Renal cortex interstitium (tissue), 11 donors: ENCODE data around the gene PDP2. TPM values are rescaled to one million over a fixed set of nuclear protein-coding genes. Genes with fewer than 3 reads are reported as not detected.

ENCODE experiments used
- DNase-seq, 11 donors: peaks; one replicate each; pipeline ENCODE4 v3.0.0-alpha.2; 2013; ENCODE audit warnings: low read depth in 9 of 11, low spot score in 4 of 11; ENCODE audit errors: extremely low read depth in 1 of 11
- polyA plus RNA-seq, 3 donors: library from polyadenylated mRNA; unstranded; fragments of 120-200 nt; gene quantifications; one replicate each; pipeline ENCODE4 v1.2.1, GENCODE V29; 2013; ENCODE audit not compliant: insufficient read length in 3 of 3

Gene PDP2
- polyA plus RNA-seq, 3 donors: 12.2 to 17.0 (median 13.2) TPM

DNA sequence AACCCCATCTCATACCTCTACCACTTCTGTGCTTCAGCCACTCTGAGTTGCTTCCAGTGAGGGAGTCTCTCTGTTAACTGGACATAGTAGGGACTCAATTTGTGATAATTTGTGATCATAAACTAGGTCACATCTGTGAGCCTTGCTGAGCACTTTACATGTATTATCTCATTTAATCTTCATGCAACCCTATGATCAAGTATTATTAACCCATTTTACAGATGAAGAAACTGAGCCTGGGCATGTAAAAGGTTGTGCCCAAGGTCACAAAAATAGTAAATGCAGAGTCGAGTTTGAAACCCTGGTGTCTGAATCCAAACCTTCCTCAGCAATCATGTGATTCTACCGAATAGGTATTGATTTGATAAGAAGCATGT, 18.6 kb downstream of the PDP2 start:
- DNase-seq: no peak

- DNase-seq: no peak
Measured at GRCh38 chr16:66899310-66899944, 19.1 kb downstream of the PDP2 start.

- DNase-seq: peak in 7 of 11 donors; percentile 59 to 90 (median 79)
Measured at GRCh38 chr16:66899945-66900710, 19.8 kb downstream of the PDP2 start.

GRCh38 chr16:66900721-66901441, 20.6 kb downstream of the PDP2 start:
- DNase-seq: no peak

DNA sequence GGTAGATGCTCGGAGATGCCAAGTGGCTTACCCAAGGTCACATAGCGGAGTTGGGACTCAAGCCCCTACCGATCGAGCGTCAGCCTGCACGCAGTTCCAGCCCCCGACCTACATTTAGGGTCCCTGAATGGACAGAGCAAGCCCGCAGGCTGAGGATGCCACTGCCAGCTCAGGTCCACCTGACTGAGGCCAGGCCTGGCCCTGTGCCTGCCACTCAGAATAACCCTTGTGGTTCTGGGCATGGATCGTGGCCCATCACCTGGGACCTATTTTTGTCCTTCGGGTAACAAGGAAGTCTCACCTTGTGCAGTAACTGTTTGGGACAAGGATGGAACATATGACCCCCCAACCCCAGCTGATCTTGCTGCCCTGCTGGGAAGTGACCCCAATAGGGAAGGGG, 21.3 kb downstream of the PDP2 start:
- DNase-seq: no peak

DNA sequence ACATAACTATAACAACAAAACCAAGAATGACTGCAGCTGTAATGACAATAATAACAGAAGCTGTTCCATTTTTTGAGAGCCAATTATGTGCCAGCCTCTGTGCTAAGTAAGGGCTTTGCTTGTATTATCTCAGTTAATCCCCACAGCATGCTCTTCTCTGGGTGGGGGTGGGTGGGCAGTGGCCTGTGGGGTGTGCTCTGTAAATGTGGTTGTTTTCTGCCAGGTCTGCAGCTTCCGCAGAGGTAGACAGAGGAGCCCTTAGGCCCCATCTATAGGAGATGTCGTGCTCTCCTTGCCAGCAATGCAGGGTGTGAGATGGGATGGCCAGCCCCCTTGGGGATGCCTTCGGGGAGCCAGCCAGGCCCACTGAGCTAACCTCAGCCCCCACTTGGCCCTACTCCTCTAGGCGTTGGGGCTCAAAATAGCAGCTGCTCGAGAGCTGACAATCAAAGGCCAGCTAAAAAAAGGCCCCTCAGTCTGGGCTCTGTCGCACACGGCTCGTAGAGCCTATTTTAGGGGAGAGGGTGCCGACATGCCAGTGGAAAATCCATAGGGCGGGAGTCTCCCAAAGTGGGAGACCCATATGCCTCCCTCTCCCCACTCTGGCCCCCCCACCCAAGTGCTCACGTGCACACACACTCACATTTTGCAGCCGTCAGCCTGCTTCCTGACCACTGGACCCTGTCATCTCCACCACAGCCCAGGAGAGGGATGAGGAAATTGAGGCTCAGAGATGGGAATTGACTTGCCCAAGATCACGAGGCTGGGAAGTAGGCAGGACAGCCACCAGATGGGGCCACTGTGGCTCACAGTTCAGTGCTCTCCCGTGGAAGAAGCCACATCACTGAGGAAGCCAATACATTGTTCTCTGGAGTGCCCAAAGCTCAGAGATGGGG, 22.6 kb downstream of the PDP2 start:
- DNase-seq: no peak

DNA sequence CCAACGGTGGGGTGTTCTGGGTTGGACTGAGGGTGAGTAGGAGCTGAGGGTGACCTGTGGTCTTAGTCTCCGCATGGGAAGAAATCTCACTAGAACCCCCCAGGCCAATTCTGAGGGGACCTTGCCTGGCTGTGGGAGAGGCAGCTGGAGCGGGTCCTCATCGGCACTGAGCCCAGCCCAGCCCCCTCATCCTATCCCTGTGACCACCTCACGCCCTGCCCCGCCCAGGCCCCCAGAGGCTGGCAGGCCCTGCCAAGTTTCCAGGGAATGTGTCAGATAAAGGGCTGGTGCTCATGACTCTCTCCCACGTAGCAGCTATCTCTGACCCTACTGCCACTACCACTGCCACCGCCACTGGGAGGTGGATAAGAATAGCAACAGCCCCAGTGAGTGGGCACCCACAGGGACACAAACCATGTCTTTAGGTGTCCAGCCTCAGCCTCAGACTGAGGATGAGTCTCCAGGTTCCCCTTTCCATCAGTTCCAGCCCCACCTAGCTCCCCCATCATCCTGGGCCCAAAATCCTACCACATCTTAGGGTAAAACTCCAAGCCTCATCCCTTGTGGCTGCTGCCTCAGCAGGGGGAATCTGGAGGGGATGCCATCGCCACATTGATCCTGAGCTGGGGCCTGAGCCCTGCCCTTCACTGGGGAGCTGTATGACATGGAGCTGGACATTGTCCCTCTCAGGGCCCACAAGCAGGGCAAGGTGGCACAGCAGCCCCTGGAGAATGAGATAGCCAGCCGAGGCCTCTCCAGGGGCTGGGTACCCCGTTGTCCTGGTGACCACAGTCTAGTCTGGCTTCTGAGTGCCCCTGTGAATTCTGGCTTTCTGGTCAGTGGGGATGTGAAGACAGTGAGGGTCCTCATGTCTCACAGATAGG, 23.5 kb downstream of the PDP2 start:
- no peak for DNase-seq

DNA sequence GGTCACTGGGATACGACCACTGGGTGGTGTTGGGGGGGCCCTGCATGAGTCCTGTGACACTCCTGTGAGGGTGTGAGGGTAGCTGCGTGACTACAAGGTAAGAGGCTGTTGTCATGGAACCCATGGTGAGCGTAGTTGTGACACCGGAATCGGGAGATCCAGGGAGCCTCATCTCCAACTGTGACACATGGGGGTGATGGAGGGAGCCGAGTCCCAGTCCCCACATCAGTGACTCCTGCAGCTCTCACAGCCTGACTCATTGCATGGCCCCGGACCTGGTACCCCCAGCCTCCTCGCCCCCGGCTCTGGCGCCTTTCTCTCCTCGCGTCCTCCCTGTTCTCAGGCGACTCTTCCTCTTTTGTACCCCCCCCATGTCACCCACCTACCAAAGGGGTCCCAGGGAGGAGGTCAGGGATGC, 24.1 kb downstream of the PDP2 start:
- DNase-seq: no peak

DNA sequence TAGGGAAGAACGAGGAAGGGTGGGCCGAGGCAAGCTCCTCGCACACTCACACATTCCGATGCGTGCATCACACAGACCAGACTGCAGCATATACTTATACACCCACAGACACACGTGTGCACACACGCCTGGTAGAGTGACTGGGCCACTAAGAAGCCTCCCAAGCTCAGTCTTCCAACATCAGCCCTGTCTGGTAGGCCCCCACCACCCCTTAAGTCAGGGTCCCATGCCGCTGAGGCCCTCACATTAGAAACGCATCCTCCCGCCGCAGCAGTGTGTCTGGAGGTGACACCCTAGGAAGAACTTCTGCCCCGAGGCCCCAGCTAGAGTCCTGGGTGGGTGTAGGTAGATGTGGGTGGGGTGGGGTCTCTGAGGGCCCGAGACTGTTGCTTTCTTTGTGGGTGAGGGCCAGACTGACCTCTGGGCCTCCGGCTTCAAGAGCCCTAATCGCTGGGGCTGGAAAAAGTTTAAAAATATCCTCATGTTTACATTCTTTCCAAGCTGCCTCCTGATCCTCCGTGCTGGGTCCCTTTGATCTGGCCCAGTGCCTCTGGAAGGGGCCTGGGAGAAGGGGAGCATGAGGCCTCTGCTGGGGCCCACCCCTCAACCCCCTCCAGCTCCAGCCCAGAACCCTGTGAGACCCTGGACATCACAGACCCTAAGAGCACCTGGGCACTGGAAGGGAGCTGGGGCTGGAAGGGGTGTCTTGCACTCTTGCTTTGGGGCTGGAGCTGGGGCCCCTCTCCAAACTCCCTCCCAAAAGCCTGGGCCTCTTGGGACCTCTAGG, 24.7 kb downstream of the PDP2 start:
- DNase-seq: no peak

DNA sequence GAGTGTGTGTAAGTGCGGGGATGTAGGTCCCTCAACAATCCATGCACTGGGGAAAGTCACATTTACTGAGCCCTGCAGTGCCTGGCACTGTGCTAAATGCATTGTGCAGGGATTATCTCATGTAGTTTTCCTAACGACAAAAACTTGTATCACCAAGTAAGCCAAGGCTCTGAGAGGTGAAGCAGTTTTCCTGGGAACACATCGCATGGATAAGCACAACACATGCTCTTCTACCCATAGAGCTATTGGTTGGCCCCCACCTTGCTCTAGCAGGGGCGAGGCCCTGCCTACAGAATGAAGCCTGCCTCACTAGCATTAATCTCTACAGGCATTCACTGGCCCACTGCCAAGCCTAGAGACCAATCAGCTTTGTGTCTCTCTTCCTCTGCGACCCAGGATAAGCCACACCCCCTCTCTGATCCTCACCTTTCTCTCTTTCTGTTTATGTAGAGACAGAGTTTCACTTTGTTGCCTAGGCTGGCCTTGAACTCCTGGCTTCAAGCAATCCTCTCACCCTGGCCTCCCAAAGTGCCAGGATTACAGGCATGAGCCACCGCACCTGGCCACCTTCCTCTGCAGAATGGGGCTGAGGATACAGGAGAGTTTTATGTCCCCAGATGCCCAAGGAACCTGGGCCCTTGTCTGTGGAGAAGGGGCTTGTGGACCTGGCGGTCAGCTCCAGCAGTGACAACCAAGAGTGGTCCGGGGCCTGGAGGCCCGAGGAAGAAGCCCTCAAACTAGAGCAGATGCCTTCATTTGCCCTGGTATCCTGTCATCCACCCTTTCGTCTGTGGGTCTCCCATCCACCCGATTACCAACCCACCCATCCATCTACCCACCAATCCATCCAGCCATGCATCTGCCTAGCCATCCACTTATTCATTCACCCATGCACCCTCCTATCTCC, 25.6 kb downstream of the PDP2 start:
- DNase-seq: peak in 6 of 11 donors; percentile 51 to 82 (median 58)

GRCh38 chr16:66906916-66907836, 26.9 kb downstream of the PDP2 start:
- DNase-seq: no peak

DNA sequence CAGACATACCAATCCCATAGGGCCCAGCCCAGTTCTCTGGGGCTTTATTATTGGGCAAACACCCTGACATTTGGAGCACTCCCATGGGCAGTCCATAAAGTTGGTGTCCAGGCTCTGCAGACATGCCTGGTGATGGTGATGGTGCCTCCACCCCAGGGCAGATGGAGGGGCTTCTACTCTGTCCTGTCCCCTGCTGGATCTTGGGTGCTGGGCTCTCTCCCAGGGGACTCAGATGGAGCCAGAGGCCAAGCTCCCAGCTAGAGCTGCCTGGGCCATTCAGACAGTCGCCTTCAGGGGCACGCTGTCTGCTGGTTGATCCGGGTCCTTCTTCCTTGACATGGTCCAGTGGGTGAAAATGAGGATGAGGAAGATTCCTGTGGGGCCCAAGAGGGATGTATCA, 27.8 kb downstream of the PDP2 start:
- no peak for DNase-seq

GRCh38 chr16:66908762-66909559, 28.6 kb downstream of the PDP2 start:
- no peak for DNase-seq

DNA sequence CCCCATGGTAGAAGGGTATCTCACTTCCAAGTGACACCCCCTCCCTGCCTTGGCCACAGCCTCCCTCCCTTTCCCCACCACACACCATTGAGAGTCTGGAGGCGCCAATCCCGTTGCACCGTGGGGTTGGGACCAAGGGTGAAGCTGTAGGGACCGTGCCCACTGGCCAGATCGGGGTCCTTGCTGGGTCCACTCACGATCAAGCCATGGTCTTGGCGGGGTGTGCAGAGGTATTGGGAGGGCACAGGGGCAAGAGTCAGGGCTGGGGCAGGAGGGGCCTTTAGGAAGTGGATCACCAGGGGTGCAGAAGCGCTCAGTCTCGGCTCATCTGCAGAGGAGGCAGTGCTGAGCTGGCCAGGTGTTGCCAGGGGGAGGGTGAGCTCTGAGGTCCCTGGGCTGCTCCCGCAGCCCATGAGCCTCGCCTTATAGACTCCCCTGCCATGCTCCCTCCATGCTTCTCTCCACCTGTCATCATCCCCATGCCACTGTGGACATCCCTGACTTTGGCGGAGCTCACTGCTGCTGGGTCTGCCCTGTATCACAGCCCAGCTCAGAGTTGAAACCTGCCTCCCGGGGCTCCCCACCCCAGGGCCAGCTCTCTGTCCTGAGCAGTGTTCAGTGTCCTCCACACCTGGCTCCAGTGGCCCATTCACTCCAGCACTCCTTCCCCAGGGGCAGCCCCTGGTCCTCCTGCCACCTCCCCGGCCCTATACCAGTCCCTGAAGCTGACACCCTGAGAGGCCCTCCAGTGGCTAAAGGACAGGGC, 30.0 kb downstream of the PDP2 start:
- no peak for DNase-seq
